Calu3 (cell line): ENCODE results near the gene ESRRG. TPM values are rescaled to one million over a fixed set of nuclear protein-coding genes. Genes with fewer than 3 reads are reported as not detected.
A peak's percentile ranks its signal among the peaks of the same experiment; 100 is the strongest.

Experiments used
- BruUV-seq: library from RNA; stranded (reverse); fragments of 400-500 nt; replicated peaks from 2 replicates; lab custom pipeline; 2021; lab: Mats Ljungman, UMichigan
- CTCF ChIA-PET: fragments of 300-600 bp; sonication (Branson Sonifier 250); formaldehyde crosslinking; loops from one replicate; lab custom pipeline; 2022; ENCODE audit warnings: antibody characterized with exemption; lab: Charles Lee
- DNase-seq: peaks from one replicate; pipeline ENCODE4 v3.0.0; 2022
- H3K27ac Mint-ChIP-seq: one replicate; pipeline ENCODE4 v1.8.0; 2022; ENCODE audit warnings: mixed read lengths; ENCODE audit not compliant: unreplicated experiment
- H3K27me3 Mint-ChIP-seq: one replicate; pipeline ENCODE4 v1.8.0; 2022; ENCODE audit warnings: mixed read lengths; ENCODE audit not compliant: unreplicated experiment
- H3K36me3 Mint-ChIP-seq: one replicate; pipeline ENCODE4 v1.8.0; 2022; ENCODE audit warnings: mild to moderate bottlenecking, moderate library complexity, mixed read lengths; ENCODE audit not compliant: insufficient read depth, unreplicated experiment
- H3K4me1 Mint-ChIP-seq: one replicate; pipeline ENCODE4 v1.8.0; 2022; ENCODE audit warnings: mild to moderate bottlenecking, low read depth, mixed read lengths; ENCODE audit not compliant: unreplicated experiment
- H3K4me3 Mint-ChIP-seq: one replicate; pipeline ENCODE4 v1.8.0; 2022; ENCODE audit warnings: mild to moderate bottlenecking, low read depth, moderate library complexity, mixed read lengths; ENCODE audit not compliant: unreplicated experiment
- H3K9me3 Mint-ChIP-seq: one replicate; pipeline ENCODE4 v1.8.0; 2022; ENCODE audit warnings: low read depth, mixed read lengths; ENCODE audit not compliant: unreplicated experiment
- CTCF ChIP-seq: fragments of 200-600 bp; IDR thresholded peaks from one replicate; pipeline ENCODE4 v1.8.0; 2022; ENCODE audit warnings: antibody characterized with exemption; ENCODE audit not compliant: unreplicated experiment
- intact Hi-C: fragments of 100-400 bp; cut with micrococcal nuclease; formaldehyde crosslinking; loops from one replicate; pipeline ENCODE4 v1.10.0; 2022; ENCODE audit not compliant: unreplicated experiment
- total RNA-seq: library from RNA; stranded (reverse); gene quantifications from 2 replicates; pipeline ENCODE4 v1.2.3, GENCODE V29; 2022

The ESRRG gene
- total RNA-seq, 1 experiment from 2014 or later, result 1.3 TPM

GRCh38 chr1:216732121-216732520 lies 8.9 kb upstream of the ESRRG start:
- no peak overlapping the region for H3K27ac Mint-ChIP-seq
- no peak for DNase-seq
- H3K27me3 Mint-ChIP-seq, result no peaks in the 10 kb centered on the region
- no peaks in the 10 kb centered on the region for H3K9me3 Mint-ChIP-seq
- H3K4me3 Mint-ChIP-seq, result no peak overlapping the region
- no peak for TF ChIP-seq CTCF
- H3K36me3 Mint-ChIP-seq, result no peaks in the 10 kb centered on the region
- no peaks in the 10 kb centered on the region for H3K4me1 Mint-ChIP-seq
- intact Hi-C loops, result no loop called here
- BruUV-seq, result no TSS peak
- CTCF ChIA-PET, result interaction anchor here (0.7 to 1.1 kb wide), 3 partner anchors 9 to 1106 kb away, joined by 4 read pairs; partner anchors contain the start of gene ESRRG

- intact Hi-C loops, result no loop called here
- Mint-ChIP-seq H3K4me3 (no peak overlapping the region), H3K36me3 (no peaks in the 10 kb centered on the region), H3K4me1 (no peaks in the 10 kb centered on the region), H3K9me3 (no peaks in the 10 kb centered on the region), H3K27me3 (no peaks in the 10 kb centered on the region), H3K27ac (no peak overlapping the region)
- no peak for DNase-seq
- CTCF ChIA-PET, result interaction anchor here (0.7 kb wide), 1 partner anchor 1105 kb away, joined by 4 read pairs; no protein-coding TSS in a partner anchor
- no peak for TF ChIP-seq CTCF
- no TSS peak for BruUV-seq
These were observed 8.3 kb upstream of the ESRRG start for GRCh38 chr1:216731562-216731961.

GRCh38 chr1:216726435-216726834 lies 3.2 kb upstream of the ESRRG start:
- TF ChIP-seq CTCF, result no peak
- Mint-ChIP-seq H3K36me3 (peaks cover 11% of the 10 kb centered on the region), H3K4me1 (peaks cover 19% of the 10 kb centered on the region), H3K27ac (no peak overlapping the region), H3K9me3 (no peaks in the 10 kb centered on the region), H3K27me3 (no peaks in the 10 kb centered on the region), H3K4me3 (no peak overlapping the region)
- intact Hi-C loops, result loop anchor here (10.0 kb wide), 1 partner anchor 1448 kb away; no protein-coding TSS in a partner anchor
- no peak for DNase-seq
- no TSS peak for BruUV-seq
- CTCF ChIA-PET, result no interaction called here

GRCh38 chr1:216722821-216723220 lies 408 bp downstream of the ESRRG start:
- Mint-ChIP-seq H3K4me1 (peaks cover 19% of the 10 kb centered on the region), H3K9me3 (no peaks in the 10 kb centered on the region), H3K27ac (no peak overlapping the region), H3K27me3 (no peaks in the 10 kb centered on the region), H3K4me3 (peak overlapping the region; percentile 88), H3K36me3 (peaks cover 11% of the 10 kb centered on the region)
- BruUV-seq, result no TSS peak
- DNase-seq, result no peak
- no peak for TF ChIP-seq CTCF
- CTCF ChIA-PET, result interaction anchor here (0.7 to 1.0 kb wide), 2 partner anchors 10 to 1163 kb away, joined by 3 to 4 read pairs; no protein-coding TSS in a partner anchor
- intact Hi-C loops, result loop anchor here (5.0 to 10.0 kb wide), 2 partner anchors 731 to 1452 kb away; no protein-coding TSS in a partner anchor
